ENCODE results near the gene MON2. TPM values are rescaled to one million over a fixed set of nuclear protein-coding genes. Genes with fewer than 3 reads are reported as not detected.

Gene MON2
- total and polyA plus RNA-seq, 4 donors = 11.9 to 175 (median 33.3) TPM

- H3K9me3 ChIP-seq (ENCODE audit: control insufficient read depth in 4 of 4, insufficient read depth in 3 of 4, low read length in 3 of 4) = no peaks in the 10 kb centered on the region
- H3K27me3 ChIP-seq (ENCODE audit: control insufficient read depth in 3 of 3, insufficient read depth in 3 of 3, low read length in 2 of 3) = no peaks in the 10 kb centered on the region
- H3K36me3 ChIP-seq (ENCODE audit: control insufficient read depth in 4 of 4, insufficient read depth in 4 of 4, low read length in 4 of 4) = peaks cover 0 to 14% (median 6%) of the 10 kb centered on the region in 4 donors
- H3K4me3 ChIP-seq = no peak overlapping the region
- H3K4me1 ChIP-seq (ENCODE audit: control insufficient read depth in 5 of 5, insufficient read depth in 5 of 5, low read length in 5 of 5) = no peaks in the 10 kb centered on the region
- TF ChIP-seq CTCF (IDR thresholded peaks at IDR 0.05; ENCODE audit: control extremely low read depth, extremely low read depth) = no peak
- 86 to 95% methylated on average over 1 of the region's 1 CpG for WGBS, 2 donors
- no peak overlapping the region for H3K27ac ChIP-seq (ENCODE audit: low read depth in 1 of 2, low read length in 1 of 2)
- no peak for ATAC-seq (ENCODE audit: insufficient read depth, low FRiP score)
- no peak overlapping the region for H3K9ac ChIP-seq (ENCODE audit: insufficient read depth in 1 of 2, low read length in 2 of 2)
- no peak for DNase-seq
Observed at GRCh38 chr12:62588916-62589315, 122.3 kb downstream of the MON2 start.

- 97% methylated on average over 3 of the region's 3 CpGs for WGBS, 2 donors
- H3K27me3 ChIP-seq (ENCODE audit: control insufficient read depth in 3 of 3, insufficient read depth in 3 of 3, low read length in 2 of 3) = no peaks in the 10 kb centered on the region
- no peak overlapping the region for H3K9ac ChIP-seq (ENCODE audit: insufficient read depth in 1 of 2, low read length in 2 of 2)
- no peak for TF ChIP-seq CTCF (IDR thresholded peaks at IDR 0.05; ENCODE audit: control extremely low read depth, extremely low read depth)
- ATAC-seq (ENCODE audit: insufficient read depth, low FRiP score) (no peak), DNase-seq (no peak)
- H3K36me3 ChIP-seq (ENCODE audit: control insufficient read depth in 4 of 4, insufficient read depth in 4 of 4, low read length in 4 of 4) = peaks cover 0 to 9% (median 4%) of the 10 kb centered on the region in 4 donors
- H3K4me1 ChIP-seq (ENCODE audit: control insufficient read depth in 5 of 5, insufficient read depth in 5 of 5, low read length in 5 of 5) = peaks cover 0 to 8% (median 0%) of the 10 kb centered on the region in 5 donors
- no peak overlapping the region for H3K4me3 ChIP-seq
- H3K27ac ChIP-seq (ENCODE audit: low read depth in 1 of 2, low read length in 1 of 2) = no peak overlapping the region
- H3K9me3 ChIP-seq (ENCODE audit: control insufficient read depth in 4 of 4, insufficient read depth in 3 of 4, low read length in 3 of 4) = no peaks in the 10 kb centered on the region
Observed at GRCh38 chr12:62597253-62597652, 130.6 kb downstream of the MON2 start.

- ATAC-seq (ENCODE audit: insufficient read depth, low FRiP score) (no peak), DNase-seq (no peak)
- 94 to 96% methylated on average over 3 of the region's 3 CpGs for WGBS, 2 donors
- Histone ChIP-seq H3K9me3 (ENCODE audit: control insufficient read depth in 4 of 4, insufficient read depth in 3 of 4, low read length in 3 of 4) (no peaks in the 10 kb centered on the region), H3K9ac (ENCODE audit: insufficient read depth in 1 of 2, low read length in 2 of 2) (no peak overlapping the region), H3K27ac (ENCODE audit: low read depth in 1 of 2, low read length in 1 of 2) (no peak overlapping the region), H3K27me3 (ENCODE audit: control insufficient read depth in 3 of 3, insufficient read depth in 3 of 3, low read length in 2 of 3) (no peaks in the 10 kb centered on the region), H3K4me3 (no peak overlapping the region), H3K36me3 (ENCODE audit: control insufficient read depth in 4 of 4, insufficient read depth in 4 of 4, low read length in 4 of 4) (peaks cover 0 to 4% (median 1%) of the 10 kb centered on the region in 4 donors), H3K4me1 (ENCODE audit: control insufficient read depth in 5 of 5, insufficient read depth in 5 of 5, low read length in 5 of 5) (peaks cover 0 to 8% (median 0%) of the 10 kb centered on the region in 5 donors)
- TF ChIP-seq CTCF (IDR thresholded peaks at IDR 0.05; ENCODE audit: control extremely low read depth, extremely low read depth) = no peak
Observed at GRCh38 chr12:62598846-62599245, 132.2 kb downstream of the MON2 start.

- ATAC-seq (ENCODE audit: insufficient read depth, low FRiP score) = no peak
Observed at GRCh38 chr12:62599854-62600437, 133.3 kb downstream of the MON2 start.

More at GRCh38 chr12:62599854-62600437, 133.3 kb downstream of the MON2 start:
- Histone ChIP-seq H3K9me3 (ENCODE audit: control insufficient read depth in 4 of 4, insufficient read depth in 3 of 4, low read length in 3 of 4) (no peaks in the 10 kb centered on the region), H3K27me3 (ENCODE audit: control insufficient read depth in 3 of 3, insufficient read depth in 3 of 3, low read length in 2 of 3) (no peaks in the 10 kb centered on the region), H3K27ac (ENCODE audit: low read depth in 1 of 2, low read length in 1 of 2) (no peak overlapping the region), H3K4me3 (no peak overlapping the region), H3K36me3 (ENCODE audit: control insufficient read depth in 4 of 4, insufficient read depth in 4 of 4, low read length in 4 of 4) (peaks cover 0 to 4% (median 0%) of the 10 kb centered on the region in 4 donors), H3K4me1 (ENCODE audit: control insufficient read depth in 5 of 5, insufficient read depth in 5 of 5, low read length in 5 of 5) (peaks cover 0 to 9% (median 3%) of the 10 kb centered on the region in 5 donors), H3K9ac (ENCODE audit: insufficient read depth in 1 of 2, low read length in 2 of 2) (no peak overlapping the region)
- no peak for DNase-seq
- WGBS, 2 donors = 95 to 96% methylated on average over 5 of the region's 5 CpGs
- TF ChIP-seq CTCF (IDR thresholded peaks at IDR 0.05; ENCODE audit: control extremely low read depth, extremely low read depth) = no peak

Data from lung (tissue), 12 donors.